ENCODE measurements around the gene GLIPR2. TPM values are rescaled to one million over a fixed set of nuclear protein-coding genes. Genes with fewer than 3 reads are reported as not detected.

Gene GLIPR2
- total RNA-seq, 1 experiment from 2014 or later: 0.75 TPM

GRCh38 chr9:36149197-36149596 is 12.7 kb downstream of the GLIPR2 start:
- Histone ChIP-seq H3K9ac (ENCODE audit: low read length) (no peak overlapping the region), H3K4me2 (ENCODE audit: low read depth, low read length, poor library complexity, severe bottlenecking) (no peak overlapping the region), H3K4me1 (ENCODE audit: low read length) (peaks cover 9% of the 10 kb centered on the region), H3K36me3 (ENCODE audit: insufficient read depth, low read length) (no peaks in the 10 kb centered on the region), H3K27me3 (ENCODE audit: low read length) (no peaks in the 10 kb centered on the region), H4K20me1 (ENCODE audit: insufficient read depth, low read depth, low read length) (no peaks in the 10 kb centered on the region), H3K4me3 (ENCODE audit: low read length) (no peak overlapping the region), H3K27ac (ENCODE audit: low read length) (no peak overlapping the region), H3K9me3 (ENCODE audit: low read length) (no peaks in the 10 kb centered on the region), H3K79me2 (ENCODE audit: low read length) (no peaks in the 10 kb centered on the region), H3K9me2 (replicated peaks; ENCODE audit: insufficient read depth, low read length) (no peaks in the 10 kb centered on the region), H2AFZ (ENCODE audit: low read length) (no peak overlapping the region)
- no peak for DNase-seq

- peak overlapping the region; percentile 54; the same call in 1 of the 2 replicates for H3K4me3 ChIP-seq (ENCODE audit: low read length)
- H3K4me1 ChIP-seq (ENCODE audit: low read length): peaks cover 9% of the 10 kb centered on the region
- no peaks in the 10 kb centered on the region for H3K36me3 ChIP-seq (ENCODE audit: insufficient read depth, low read length)
These were observed 14.2 kb downstream of the GLIPR2 start for GRCh38 chr9:36150574-36151315.

GRCh38 chr9:36151316-36152210 is 15.0 kb downstream of the GLIPR2 start:
- Histone ChIP-seq H3K9me2 (replicated peaks; ENCODE audit: insufficient read depth, low read length) (no peaks in the 10 kb centered on the region), H2AFZ (ENCODE audit: low read length) (peak overlapping the region; percentile 71; the same call in 1 of the 2 replicates), H3K4me1 (ENCODE audit: low read length) (peaks cover 9% of the 10 kb centered on the region), H3K9ac (ENCODE audit: low read length) (peak overlapping the region; percentile 60), H3K4me2 (ENCODE audit: low read depth, low read length, poor library complexity, severe bottlenecking) (peak overlapping the region; percentile 45), H3K79me2 (ENCODE audit: low read length) (no peaks in the 10 kb centered on the region), H4K20me1 (ENCODE audit: insufficient read depth, low read depth, low read length) (no peaks in the 10 kb centered on the region), H3K27me3 (ENCODE audit: low read length) (no peaks in the 10 kb centered on the region), H3K27ac (ENCODE audit: low read length) (no peak overlapping the region), H3K36me3 (ENCODE audit: insufficient read depth, low read length) (no peaks in the 10 kb centered on the region), H3K9me3 (ENCODE audit: low read length) (no peaks in the 10 kb centered on the region), H3K4me3 (ENCODE audit: low read length) (peak overlapping the region; percentile 54; the same call in 1 of the 2 replicates)
- peak; percentile 69 for DNase-seq

More at GRCh38 chr9:36150574-36151315, 14.2 kb downstream of the GLIPR2 start:
- Histone ChIP-seq H3K4me2 (ENCODE audit: low read depth, low read length, poor library complexity, severe bottlenecking) (no peak overlapping the region), H3K9me3 (ENCODE audit: low read length) (no peaks in the 10 kb centered on the region), H3K9ac (ENCODE audit: low read length) (peak overlapping the region; percentile 60), H3K9me2 (replicated peaks; ENCODE audit: insufficient read depth, low read length) (no peaks in the 10 kb centered on the region), H3K27me3 (ENCODE audit: low read length) (no peaks in the 10 kb centered on the region), H4K20me1 (ENCODE audit: insufficient read depth, low read depth, low read length) (no peaks in the 10 kb centered on the region), H2AFZ (ENCODE audit: low read length) (no peak overlapping the region), H3K27ac (ENCODE audit: low read length) (no peak overlapping the region), H3K79me2 (ENCODE audit: low read length) (no peaks in the 10 kb centered on the region)
- no peak for DNase-seq

GRCh38 chr9:36152741-36153438 is 16.4 kb downstream of the GLIPR2 start:
- Histone ChIP-seq H2AFZ (ENCODE audit: low read length) (no peak overlapping the region), H3K4me3 (ENCODE audit: low read length) (no peak overlapping the region), H3K27me3 (ENCODE audit: low read length) (no peaks in the 10 kb centered on the region), H3K4me1 (ENCODE audit: low read length) (peaks cover 9% of the 10 kb centered on the region), H3K27ac (ENCODE audit: low read length) (no peak overlapping the region), H4K20me1 (ENCODE audit: insufficient read depth, low read depth, low read length) (no peaks in the 10 kb centered on the region), H3K9me2 (replicated peaks; ENCODE audit: insufficient read depth, low read length) (no peaks in the 10 kb centered on the region), H3K36me3 (ENCODE audit: insufficient read depth, low read length) (no peaks in the 10 kb centered on the region), H3K9me3 (ENCODE audit: low read length) (no peaks in the 10 kb centered on the region), H3K4me2 (ENCODE audit: low read depth, low read length, poor library complexity, severe bottlenecking) (no peak overlapping the region), H3K79me2 (ENCODE audit: low read length) (no peaks in the 10 kb centered on the region), H3K9ac (ENCODE audit: low read length) (no peak overlapping the region)
- DNase-seq: no peak

- Histone ChIP-seq H3K4me3 (ENCODE audit: low read length) (no peak overlapping the region), H3K36me3 (ENCODE audit: insufficient read depth, low read length) (no peaks in the 10 kb centered on the region), H4K20me1 (ENCODE audit: insufficient read depth, low read depth, low read length) (no peaks in the 10 kb centered on the region), H3K9ac (ENCODE audit: low read length) (no peak overlapping the region), H3K4me2 (ENCODE audit: low read depth, low read length, poor library complexity, severe bottlenecking) (no peak overlapping the region), H3K9me3 (ENCODE audit: low read length) (no peaks in the 10 kb centered on the region), H3K27ac (ENCODE audit: low read length) (no peak overlapping the region), H3K4me1 (ENCODE audit: low read length) (peaks cover 9% of the 10 kb centered on the region), H2AFZ (ENCODE audit: low read length) (no peak overlapping the region), H3K27me3 (ENCODE audit: low read length) (no peaks in the 10 kb centered on the region), H3K79me2 (ENCODE audit: low read length) (no peaks in the 10 kb centered on the region), H3K9me2 (replicated peaks; ENCODE audit: insufficient read depth, low read length) (no peaks in the 10 kb centered on the region)
- no peak for DNase-seq
These were observed 17.2 kb downstream of the GLIPR2 start for GRCh38 chr9:36153746-36154145.

GRCh38 chr9:36154331-36154952 is 17.9 kb downstream of the GLIPR2 start:
- Histone ChIP-seq H3K9ac (ENCODE audit: low read length) (no peak overlapping the region), H3K36me3 (ENCODE audit: insufficient read depth, low read length) (no peaks in the 10 kb centered on the region), H3K4me2 (ENCODE audit: low read depth, low read length, poor library complexity, severe bottlenecking) (no peak overlapping the region), H3K9me3 (ENCODE audit: low read length) (no peaks in the 10 kb centered on the region), H3K79me2 (ENCODE audit: low read length) (no peaks in the 10 kb centered on the region), H3K27me3 (ENCODE audit: low read length) (no peaks in the 10 kb centered on the region), H3K27ac (ENCODE audit: low read length) (no peak overlapping the region), H2AFZ (ENCODE audit: low read length) (no peak overlapping the region), H3K9me2 (replicated peaks; ENCODE audit: insufficient read depth, low read length) (no peaks in the 10 kb centered on the region), H3K4me3 (ENCODE audit: low read length) (no peak overlapping the region), H3K4me1 (ENCODE audit: low read length) (peaks cover 9% of the 10 kb centered on the region), H4K20me1 (ENCODE audit: insufficient read depth, low read depth, low read length) (no peaks in the 10 kb centered on the region)
- no peak for DNase-seq

GRCh38 chr9:36156116-36156515 is 19.6 kb downstream of the GLIPR2 start:
- Histone ChIP-seq H3K4me1 (ENCODE audit: low read length) (peaks cover 9% of the 10 kb centered on the region), H3K4me3 (ENCODE audit: low read length) (no peak overlapping the region), H3K9ac (ENCODE audit: low read length) (no peak overlapping the region), H3K9me3 (ENCODE audit: low read length) (no peaks in the 10 kb centered on the region), H3K4me2 (ENCODE audit: low read depth, low read length, poor library complexity, severe bottlenecking) (no peak overlapping the region), H3K27ac (ENCODE audit: low read length) (no peak overlapping the region), H2AFZ (ENCODE audit: low read length) (no peak overlapping the region), H4K20me1 (ENCODE audit: insufficient read depth, low read depth, low read length) (no peaks in the 10 kb centered on the region), H3K36me3 (ENCODE audit: insufficient read depth, low read length) (no peaks in the 10 kb centered on the region), H3K27me3 (ENCODE audit: low read length) (no peaks in the 10 kb centered on the region), H3K9me2 (replicated peaks; ENCODE audit: insufficient read depth, low read length) (no peaks in the 10 kb centered on the region), H3K79me2 (ENCODE audit: low read length) (no peaks in the 10 kb centered on the region)
- DNase-seq: peak; percentile 17
